ENCODE measurements around the gene DSP. TPM values are rescaled to one million over a fixed set of nuclear protein-coding genes. Genes with fewer than 3 reads are reported as not detected.

Gene DSP
- total and polyA plus RNA-seq, 2 of the 13 experiments (the other 11 are each of a cell fraction or from before 2014, with no cell fraction given) = 89.8 to 117 TPM

DNA sequence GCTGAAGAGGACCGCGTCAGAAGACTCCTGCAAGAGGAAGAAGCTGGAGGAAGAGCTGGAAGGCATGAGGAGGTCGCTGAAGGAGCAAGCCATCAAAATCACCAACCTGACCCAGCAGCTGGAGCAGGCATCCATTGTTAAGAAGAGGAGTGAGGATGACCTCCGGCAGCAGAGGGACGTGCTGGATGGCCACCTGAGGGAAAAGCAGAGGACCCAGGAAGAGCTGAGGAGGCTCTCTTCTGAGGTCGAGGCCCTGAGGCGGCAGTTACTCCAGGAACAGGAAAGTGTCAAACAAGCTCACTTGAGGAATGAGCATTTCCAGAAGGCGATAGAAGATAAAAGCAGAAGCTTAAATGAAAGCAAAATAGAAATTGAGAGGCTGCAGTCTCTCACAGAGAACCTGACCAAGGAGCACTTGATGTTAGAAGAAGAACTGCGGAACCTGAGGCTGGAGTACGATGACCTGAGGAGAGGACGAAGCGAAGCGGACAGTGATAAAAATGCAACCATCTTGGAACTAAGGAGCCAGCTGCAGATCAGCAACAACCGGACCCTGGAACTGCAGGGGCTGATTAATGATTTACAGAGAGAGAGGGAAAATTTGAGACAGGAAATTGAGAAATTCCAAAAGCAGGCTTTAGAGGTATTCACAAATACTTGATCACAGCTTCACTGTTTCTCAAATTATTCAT is 39.6 kb downstream of the DSP start (continued):
- no peak for TF ChIP-seq ZNF839 (CRISPR knock-in tag; IDR thresholded peaks at IDR 0.05; ENCODE audit: borderline replicate concordance)
- TF ChIP-seq KLF15 (CRISPR knock-in tag; IDR thresholded peaks at IDR 0.05; ENCODE audit: borderline replicate concordance) = no peak
- no peak for TF ChIP-seq HCFC1 (IDR thresholded peaks at IDR 0.05; ENCODE audit: low read depth, low read length)
- no peak for TF ChIP-seq MXD4 (CRISPR knock-in tag; IDR thresholded peaks at IDR 0.05)
- no peak for TF ChIP-seq RFX1 (IDR thresholded peaks at IDR 0.05)
- TF ChIP-seq TFDP2 (CRISPR knock-in tag; IDR thresholded peaks at IDR 0.05) = peak; percentile 85
- no peak for TF ChIP-seq PLRG1 (conservative IDR thresholded peaks at IDR 0.05)
- TF ChIP-seq NKX3-1 (CRISPR knock-in tag; IDR thresholded peaks at IDR 0.05) = peak; percentile 65; the same call in 1 of the 2 replicates
- TF ChIP-seq MXI1 (IDR thresholded peaks at IDR 0.05; ENCODE audit: borderline replicate concordance, low read depth, low read length) = no peak
- TF ChIP-seq, protein P1, sequence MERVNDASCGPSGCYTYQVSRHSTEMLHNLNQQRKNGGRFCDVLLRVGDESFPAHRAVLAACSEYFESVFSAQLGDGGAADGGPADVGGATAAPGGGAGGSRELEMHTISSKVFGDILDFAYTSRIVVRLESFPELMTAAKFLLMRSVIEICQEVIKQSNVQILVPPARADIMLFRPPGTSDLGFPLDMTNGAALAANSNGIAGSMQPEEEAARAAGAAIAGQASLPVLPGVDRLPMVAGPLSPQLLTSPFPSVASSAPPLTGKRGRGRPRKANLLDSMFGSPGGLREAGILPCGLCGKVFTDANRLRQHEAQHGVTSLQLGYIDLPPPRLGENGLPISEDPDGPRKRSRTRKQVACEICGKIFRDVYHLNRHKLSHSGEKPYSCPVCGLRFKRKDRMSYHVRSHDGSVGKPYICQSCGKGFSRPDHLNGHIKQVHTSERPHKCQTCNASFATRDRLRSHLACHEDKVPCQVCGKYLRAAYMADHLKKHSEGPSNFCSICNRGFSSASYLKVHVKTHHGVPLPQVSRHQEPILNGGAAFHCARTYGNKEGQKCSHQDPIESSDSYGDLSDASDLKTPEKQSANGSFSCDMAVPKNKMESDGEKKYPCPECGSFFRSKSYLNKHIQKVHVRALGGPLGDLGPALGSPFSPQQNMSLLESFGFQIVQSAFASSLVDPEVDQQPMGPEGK (CRISPR knock-in tag; IDR thresholded peaks at IDR 0.05) = no peak
- no peak for TF ChIP-seq PPARG (CRISPR knock-in tag; conservative IDR thresholded peaks at IDR 0.05)
- peak; percentile 56; the same call in 1 of the 2 replicates for TF ChIP-seq MIXL1 (CRISPR knock-in tag; IDR thresholded peaks at IDR 0.05)
- no peak for TF ChIP-seq GATAD1 (CRISPR knock-in tag; IDR thresholded peaks at IDR 0.05)
- peak; percentile 44; the same call in 1 of the 2 replicates for TF ChIP-seq ZNF605 (CRISPR knock-in tag; IDR thresholded peaks at IDR 0.05)
- TF ChIP-seq BCL6 (CRISPR knock-in tag; IDR thresholded peaks at IDR 0.05) = no peak; the same call in 1 of the 2 replicates
- TF ChIP-seq SMAD3 (CRISPR knock-in tag; IDR thresholded peaks at IDR 0.05) = no peak
- no peak for TF ChIP-seq ZBTB1 (CRISPR knock-in tag; IDR thresholded peaks at IDR 0.05; ENCODE audit: borderline replicate concordance)
- TF ChIP-seq ZNF703 (CRISPR knock-in tag; IDR thresholded peaks at IDR 0.05; ENCODE audit: borderline replicate concordance) = no peak
- TF ChIP-seq NFKBIZ (CRISPR knock-in tag; IDR thresholded peaks at IDR 0.05) = no peak
- TF ChIP-seq, protein P2, sequence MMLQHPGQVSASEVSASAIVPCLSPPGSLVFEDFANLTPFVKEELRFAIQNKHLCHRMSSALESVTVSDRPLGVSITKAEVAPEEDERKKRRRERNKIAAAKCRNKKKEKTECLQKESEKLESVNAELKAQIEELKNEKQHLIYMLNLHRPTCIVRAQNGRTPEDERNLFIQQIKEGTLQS (CRISPR knock-in tag; IDR thresholded peaks at IDR 0.05) = no peak
- TF ChIP-seq ZNF878 (CRISPR knock-in tag; IDR thresholded peaks at IDR 0.05) = no peak
- no peak for TF ChIP-seq U2AF1 (optimal IDR thresholded peaks at IDR 0.05; ENCODE audit: low read depth, low read length)
- TF ChIP-seq, protein P3, sequence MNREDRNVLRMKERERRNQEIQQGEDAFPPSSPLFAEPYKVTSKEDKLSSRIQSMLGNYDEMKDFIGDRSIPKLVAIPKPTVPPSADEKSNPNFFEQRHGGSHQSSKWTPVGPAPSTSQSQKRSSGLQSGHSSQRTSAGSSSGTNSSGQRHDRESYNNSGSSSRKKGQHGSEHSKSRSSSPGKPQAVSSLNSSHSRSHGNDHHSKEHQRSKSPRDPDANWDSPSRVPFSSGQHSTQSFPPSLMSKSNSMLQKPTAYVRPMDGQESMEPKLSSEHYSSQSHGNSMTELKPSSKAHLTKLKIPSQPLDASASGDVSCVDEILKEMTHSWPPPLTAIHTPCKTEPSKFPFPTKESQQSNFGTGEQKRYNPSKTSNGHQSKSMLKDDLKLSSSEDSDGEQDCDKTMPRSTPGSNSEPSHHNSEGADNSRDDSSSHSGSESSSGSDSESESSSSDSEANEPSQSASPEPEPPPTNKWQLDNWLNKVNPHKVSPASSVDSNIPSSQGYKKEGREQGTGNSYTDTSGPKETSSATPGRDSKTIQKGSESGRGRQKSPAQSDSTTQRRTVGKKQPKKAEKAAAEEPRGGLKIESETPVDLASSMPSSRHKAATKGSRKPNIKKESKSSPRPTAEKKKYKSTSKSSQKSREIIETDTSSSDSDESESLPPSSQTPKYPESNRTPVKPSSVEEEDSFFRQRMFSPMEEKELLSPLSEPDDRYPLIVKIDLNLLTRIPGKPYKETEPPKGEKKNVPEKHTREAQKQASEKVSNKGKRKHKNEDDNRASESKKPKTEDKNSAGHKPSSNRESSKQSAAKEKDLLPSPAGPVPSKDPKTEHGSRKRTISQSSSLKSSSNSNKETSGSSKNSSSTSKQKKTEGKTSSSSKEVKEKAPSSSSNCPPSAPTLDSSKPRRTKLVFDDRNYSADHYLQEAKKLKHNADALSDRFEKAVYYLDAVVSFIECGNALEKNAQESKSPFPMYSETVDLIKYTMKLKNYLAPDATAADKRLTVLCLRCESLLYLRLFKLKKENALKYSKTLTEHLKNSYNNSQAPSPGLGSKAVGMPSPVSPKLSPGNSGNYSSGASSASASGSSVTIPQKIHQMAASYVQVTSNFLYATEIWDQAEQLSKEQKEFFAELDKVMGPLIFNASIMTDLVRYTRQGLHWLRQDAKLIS (CRISPR knock-in tag; IDR thresholded peaks at IDR 0.05) = no peak
- TF ChIP-seq ZNF33B (CRISPR knock-in tag; IDR thresholded peaks at IDR 0.05) = no peak
- peak; percentile 46 for TF ChIP-seq MED1 (CRISPR knock-in tag; IDR thresholded peaks at IDR 0.05)
- TF ChIP-seq THYN1 (CRISPR knock-in tag; IDR thresholded peaks at IDR 0.05; ENCODE audit: borderline replicate concordance, low read depth) = no peak
